Osteocyte (in vitro differentiated cells): ENCODE measurements around the gene USP40. TPM values are rescaled to one million over a fixed set of nuclear protein-coding genes. Genes with fewer than 3 reads are reported as not detected.

Experiments
- DNase-seq: peaks from one replicate; pipeline ENCODE4 v3.0.0; 2021; ENCODE audit warnings: mixed read lengths; ENCODE audit not compliant: unreplicated experiment; ENCODE audit errors: extremely low spot score
- H3K27ac Mint-ChIP-seq: one replicate; pipeline ENCODE4 v1.8.0; 2021; ENCODE audit warnings: mild to moderate bottlenecking, mixed read lengths; ENCODE audit not compliant: unreplicated experiment
- H3K27me3 Mint-ChIP-seq: one replicate; pipeline ENCODE4 v1.8.0; 2021; ENCODE audit warnings: mixed read lengths; ENCODE audit not compliant: unreplicated experiment
- H3K36me3 Mint-ChIP-seq: one replicate; pipeline ENCODE4 v1.8.0; 2021; ENCODE audit warnings: mixed read lengths; ENCODE audit not compliant: unreplicated experiment
- H3K4me1 Mint-ChIP-seq: one replicate; pipeline ENCODE4 v1.8.0; 2021; ENCODE audit warnings: mixed read lengths; ENCODE audit not compliant: unreplicated experiment
- H3K4me3 Mint-ChIP-seq: one replicate; pipeline ENCODE4 v1.8.0; 2021; ENCODE audit warnings: mild to moderate bottlenecking, moderate library complexity, mixed read lengths; ENCODE audit not compliant: unreplicated experiment
- H3K9me3 Mint-ChIP-seq: one replicate; pipeline ENCODE4 v1.8.0; 2021; ENCODE audit warnings: mixed read lengths; ENCODE audit not compliant: unreplicated experiment
- CTCF ChIP-seq: fragments of 200-600 bp; sonication (generic); IDR thresholded peaks from 2 replicates; pipeline ENCODE4 v1.5.0; 2021; ENCODE audit warnings: antibody characterized with exemption, mild to moderate bottlenecking, moderate library complexity
- total RNA-seq: library from RNA; stranded (reverse); gene quantifications from 2 replicates; pipeline ENCODE4 v1.2.1, GENCODE V29; 2021

Gene USP40
- total RNA-seq, 1 donor from 2014 or later: 36.4 TPM

DNA sequence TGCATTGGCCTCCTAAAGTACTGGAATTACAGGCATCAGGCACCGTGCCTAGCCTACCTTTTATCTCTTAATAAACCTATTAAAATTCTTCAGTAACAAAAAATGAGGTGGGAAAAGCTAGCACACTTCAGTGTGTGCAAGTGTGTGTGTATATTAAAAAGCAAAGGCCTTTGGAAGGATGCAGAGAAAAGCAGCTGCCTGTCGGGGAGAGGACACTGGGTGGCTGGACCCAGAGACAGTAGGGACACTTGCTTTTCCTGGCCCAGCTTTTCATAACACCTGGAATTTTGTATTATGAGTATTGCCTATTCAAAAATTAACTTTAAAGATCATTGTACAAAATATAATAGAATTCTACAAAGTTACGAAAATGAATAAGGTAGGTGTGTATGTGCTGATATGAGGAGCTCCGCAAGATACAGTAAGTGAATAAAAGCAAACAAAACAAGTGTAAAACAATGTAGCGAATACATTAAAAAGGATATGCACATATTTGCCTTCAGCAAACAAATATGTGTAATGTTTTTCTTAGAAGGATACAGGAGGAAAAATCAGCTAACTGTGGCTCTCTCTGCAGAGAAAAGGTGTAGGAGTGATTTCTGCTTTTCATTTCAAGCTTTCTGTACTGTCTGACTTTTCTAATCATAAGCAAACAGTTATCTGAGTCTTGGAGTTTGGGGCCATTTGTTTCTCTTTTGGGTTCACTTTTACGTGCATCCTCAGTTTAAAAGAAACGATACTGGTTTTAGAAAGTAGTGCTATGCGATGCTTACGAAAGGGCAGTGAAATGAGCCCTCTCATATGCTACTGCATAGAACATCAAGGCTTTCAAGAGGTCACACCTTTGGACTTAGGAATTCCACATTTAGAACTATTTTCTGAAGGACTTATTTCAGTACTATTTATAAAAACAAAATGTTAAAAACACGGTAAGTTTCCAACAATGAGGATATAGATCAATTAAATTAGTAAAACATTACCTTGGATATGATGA, 70.8 kb downstream of the USP40 start:
- Mint-ChIP-seq H3K36me3 (peaks cover 59% of the 10 kb centered on the region), H3K27me3 (no peaks in the 10 kb centered on the region), H3K4me3 (no peak overlapping the region), H3K27ac (no peak overlapping the region), H3K4me1 (peaks cover 1% of the 10 kb centered on the region), H3K9me3 (no peaks in the 10 kb centered on the region)
- DNase-seq: no peak
- no peak for TF ChIP-seq CTCF

DNA sequence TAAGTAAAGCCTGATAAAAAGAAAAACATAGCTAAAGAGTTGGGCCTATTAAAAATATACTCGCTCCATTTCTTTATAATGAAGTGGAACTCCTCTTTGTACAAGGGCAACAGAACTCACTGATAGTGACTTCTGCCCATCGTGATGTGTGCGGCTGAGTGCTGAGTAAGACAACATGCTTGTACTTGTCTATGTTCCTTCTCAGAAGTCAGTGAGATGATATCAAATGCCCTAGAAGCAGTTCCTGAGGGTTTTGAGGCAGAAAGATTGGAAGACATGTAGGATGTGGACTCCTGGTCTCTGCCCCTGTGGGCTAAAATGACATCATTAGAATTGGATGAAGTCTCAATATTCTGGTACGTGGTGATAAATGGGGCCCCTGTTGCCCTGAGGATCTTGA, 73.8 kb downstream of the USP40 start:
- DNase-seq: no peak
- Mint-ChIP-seq H3K36me3 (peaks cover 48% of the 10 kb centered on the region), H3K9me3 (no peaks in the 10 kb centered on the region), H3K27me3 (no peaks in the 10 kb centered on the region), H3K4me3 (no peak overlapping the region), H3K4me1 (peaks cover 29% of the 10 kb centered on the region), H3K27ac (no peak overlapping the region)
- TF ChIP-seq CTCF: no peak

- DNase-seq: no peak
- H3K4me3 Mint-ChIP-seq: no peak overlapping the region
- TF ChIP-seq CTCF: no peak
- H3K4me1 Mint-ChIP-seq: peaks cover 36% of the 10 kb centered on the region
- H3K27ac Mint-ChIP-seq: no peak overlapping the region
- no peaks in the 10 kb centered on the region for H3K27me3 Mint-ChIP-seq
- H3K36me3 Mint-ChIP-seq: peaks cover 42% of the 10 kb centered on the region
- H3K9me3 Mint-ChIP-seq: no peaks in the 10 kb centered on the region
Observed at GRCh38 chr2:233492078-233492477, 74.5 kb downstream of the USP40 start.

DNA sequence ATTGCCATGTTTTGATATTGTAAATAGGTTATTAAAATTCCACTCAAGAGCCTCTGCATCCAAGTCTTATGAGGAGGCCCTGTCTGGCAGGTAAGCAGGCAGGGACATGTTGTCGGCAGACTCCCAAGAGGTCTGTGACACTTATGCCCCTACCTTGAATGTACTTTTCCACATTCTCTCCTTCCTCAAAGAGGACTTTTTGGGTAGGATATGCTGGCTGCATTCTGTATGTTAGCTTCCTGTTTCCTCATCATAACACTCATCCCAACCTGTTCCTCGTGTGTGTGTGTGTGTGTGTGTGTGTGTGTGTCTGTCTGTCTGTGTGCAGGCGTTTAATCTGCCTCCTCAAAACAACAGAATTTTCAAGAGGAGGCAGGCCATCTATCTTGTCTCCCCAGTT, 75.3 kb downstream of the USP40 start:
- Mint-ChIP-seq H3K27ac (no peak overlapping the region), H3K4me3 (no peak overlapping the region), H3K9me3 (no peaks in the 10 kb centered on the region), H3K36me3 (peaks cover 35% of the 10 kb centered on the region), H3K4me1 (peaks cover 43% of the 10 kb centered on the region), H3K27me3 (no peaks in the 10 kb centered on the region)
- TF ChIP-seq CTCF: no peak
- DNase-seq: no peak

DNA sequence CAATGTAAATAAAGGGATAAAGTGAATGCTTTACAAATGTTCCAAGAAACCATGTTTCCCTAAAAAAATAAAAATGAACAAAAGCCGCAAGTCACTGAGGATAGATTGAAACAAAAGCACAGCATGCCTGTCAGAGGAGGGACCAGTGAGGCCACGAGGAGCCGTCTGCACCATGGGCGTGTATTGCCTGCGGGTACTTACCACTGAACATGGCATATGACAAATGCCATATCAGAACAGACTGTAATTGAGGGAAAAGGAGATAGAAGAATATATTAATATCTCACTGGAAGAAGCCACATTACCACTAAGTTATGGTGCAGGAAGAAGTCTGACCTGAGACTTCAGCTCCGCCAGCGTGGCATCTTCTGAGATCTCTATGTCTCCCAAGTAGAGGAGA, 75.8 kb downstream of the USP40 start:
- TF ChIP-seq CTCF: no peak
- no peaks in the 10 kb centered on the region for H3K9me3 Mint-ChIP-seq

More for the DNA sequence above, 75.8 kb downstream of the USP40 start:
- Mint-ChIP-seq H3K4me1 (peaks cover 48% of the 10 kb centered on the region), H3K27me3 (no peaks in the 10 kb centered on the region), H3K4me3 (no peak overlapping the region), H3K27ac (no peak overlapping the region), H3K36me3 (peaks cover 31% of the 10 kb centered on the region)
- DNase-seq: no peak
